ENCODE measurements around the gene TEKT4. TPM values are rescaled to one million over a fixed set of nuclear protein-coding genes. Genes with fewer than 3 reads are reported as not detected.

TEKT4 gene
- polyA plus RNA-seq, 1 donor (not counting 4 experiments of a cell fraction or from before 2014, with no cell fraction given), result not detected

DNA sequence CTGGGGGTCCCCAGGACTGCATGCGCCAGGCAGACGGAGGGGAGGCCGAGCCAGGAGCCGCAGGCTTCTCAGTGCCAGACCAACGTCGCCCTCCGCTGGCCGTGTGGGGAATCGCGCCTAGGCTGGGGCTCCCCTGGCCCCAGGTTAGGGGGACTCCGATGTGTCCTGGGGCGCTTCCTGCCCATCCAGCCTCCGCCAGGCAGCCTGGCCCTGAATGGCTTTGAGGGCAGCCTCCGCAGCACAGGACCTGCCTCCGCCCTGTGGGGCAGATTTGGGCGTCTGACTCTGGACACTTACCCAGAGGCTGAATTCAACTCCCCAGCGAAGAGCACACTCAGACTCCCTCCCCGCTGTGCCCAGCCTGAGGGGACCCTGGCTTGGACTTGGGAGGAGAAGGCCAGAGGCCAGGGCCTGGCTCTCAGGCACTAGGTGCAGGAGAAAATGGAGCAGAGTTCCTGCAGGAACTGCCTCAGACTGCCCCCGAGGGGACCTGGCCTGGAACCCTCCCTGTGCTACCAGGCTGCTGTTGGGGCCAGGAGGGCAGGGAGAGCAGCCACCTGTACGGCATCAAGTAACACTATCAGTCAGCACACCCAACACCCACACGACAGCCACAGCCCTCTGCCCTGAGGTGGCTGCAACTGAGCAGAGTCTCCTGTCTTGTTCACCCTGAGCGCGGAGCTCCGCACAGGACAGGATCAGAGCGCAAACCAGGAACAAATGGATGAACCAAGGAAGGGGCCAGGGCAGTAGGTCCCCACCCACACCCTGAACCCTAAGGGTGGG is 597 bp upstream of the TEKT4 start:
- Histone ChIP-seq H3K36me3 (ENCODE audit: control insufficient read depth in 2 of 2, extremely low read depth in 1 of 2, insufficient read depth in 2 of 2, low read length in 2 of 2) (no peaks in the 10 kb centered on the region), H3K9me1 (ENCODE audit: control insufficient read depth, extremely low read depth, insufficient read depth, low read length) (no peaks in the 10 kb centered on the region), H3K27ac (ENCODE audit: control insufficient read depth, insufficient read depth, low read length) (no peak overlapping the region), H2AFZ (ENCODE audit: control insufficient read depth, low read length) (no peak overlapping the region), H3K9me3 (ENCODE audit: control insufficient read depth, low read depth, low read length) (no peaks in the 10 kb centered on the region), H3K4me1 (ENCODE audit: control insufficient read depth, extremely low read depth, insufficient read depth, low read length) (no peaks in the 10 kb centered on the region), H3K79me2 (ENCODE audit: control insufficient read depth, insufficient read depth, low read length) (no peaks in the 10 kb centered on the region), H3K27me3 (ENCODE audit: control insufficient read depth, extremely low read depth, insufficient read depth, low read length) (peaks cover 10% of the 10 kb centered on the region), H3K4me3 (ENCODE audit: control insufficient read depth in 2 of 3, extremely low read depth in 1 of 3, insufficient read depth in 2 of 3, low read depth in 1 of 3, low read length in 3 of 3) (no peak overlapping the region), H3K9ac (ENCODE audit: control insufficient read depth, extremely low read depth, insufficient read depth, low read length) (no peak overlapping the region), H3K4me2 (ENCODE audit: control insufficient read depth, extremely low read depth, insufficient read depth, low read depth, low read length) (no peak overlapping the region), H4K20me1 (ENCODE audit: control insufficient read depth, extremely low read depth, insufficient read depth, low read length) (no peaks in the 10 kb centered on the region)
- DNase-seq (ENCODE audit: low read depth, low spot score) (no peak), FAIRE-seq (no peak)
- dilution Hi-C loops (cut with MboI; ENCODE audit: extremely low pct_ligation_motif_present, low sequenced_read_pairs), result no loop called here
- TF ChIP-seq, protein P1, sequence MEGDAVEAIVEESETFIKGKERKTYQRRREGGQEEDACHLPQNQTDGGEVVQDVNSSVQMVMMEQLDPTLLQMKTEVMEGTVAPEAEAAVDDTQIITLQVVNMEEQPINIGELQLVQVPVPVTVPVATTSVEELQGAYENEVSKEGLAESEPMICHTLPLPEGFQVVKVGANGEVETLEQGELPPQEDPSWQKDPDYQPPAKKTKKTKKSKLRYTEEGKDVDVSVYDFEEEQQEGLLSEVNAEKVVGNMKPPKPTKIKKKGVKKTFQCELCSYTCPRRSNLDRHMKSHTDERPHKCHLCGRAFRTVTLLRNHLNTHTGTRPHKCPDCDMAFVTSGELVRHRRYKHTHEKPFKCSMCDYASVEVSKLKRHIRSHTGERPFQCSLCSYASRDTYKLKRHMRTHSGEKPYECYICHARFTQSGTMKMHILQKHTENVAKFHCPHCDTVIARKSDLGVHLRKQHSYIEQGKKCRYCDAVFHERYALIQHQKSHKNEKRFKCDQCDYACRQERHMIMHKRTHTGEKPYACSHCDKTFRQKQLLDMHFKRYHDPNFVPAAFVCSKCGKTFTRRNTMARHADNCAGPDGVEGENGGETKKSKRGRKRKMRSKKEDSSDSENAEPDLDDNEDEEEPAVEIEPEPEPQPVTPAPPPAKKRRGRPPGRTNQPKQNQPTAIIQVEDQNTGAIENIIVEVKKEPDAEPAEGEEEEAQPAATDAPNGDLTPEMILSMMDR (optimal IDR thresholded peaks at IDR 0.05 in 1 of 3, IDR thresholded peaks at IDR 0.05 in 1 of 3, conservative IDR thresholded peaks at IDR 0.05 in 1 of 3; ENCODE audit: extremely low read depth in 1 of 3, insufficient read depth in 2 of 3, low read length in 3 of 3), result peak in 2 of 3 experiments; percentile 53 to 81
- no peak for TF ChIP-seq EZH2 (IDR thresholded peaks at IDR 0.05; ENCODE audit: low read length)

DNA sequence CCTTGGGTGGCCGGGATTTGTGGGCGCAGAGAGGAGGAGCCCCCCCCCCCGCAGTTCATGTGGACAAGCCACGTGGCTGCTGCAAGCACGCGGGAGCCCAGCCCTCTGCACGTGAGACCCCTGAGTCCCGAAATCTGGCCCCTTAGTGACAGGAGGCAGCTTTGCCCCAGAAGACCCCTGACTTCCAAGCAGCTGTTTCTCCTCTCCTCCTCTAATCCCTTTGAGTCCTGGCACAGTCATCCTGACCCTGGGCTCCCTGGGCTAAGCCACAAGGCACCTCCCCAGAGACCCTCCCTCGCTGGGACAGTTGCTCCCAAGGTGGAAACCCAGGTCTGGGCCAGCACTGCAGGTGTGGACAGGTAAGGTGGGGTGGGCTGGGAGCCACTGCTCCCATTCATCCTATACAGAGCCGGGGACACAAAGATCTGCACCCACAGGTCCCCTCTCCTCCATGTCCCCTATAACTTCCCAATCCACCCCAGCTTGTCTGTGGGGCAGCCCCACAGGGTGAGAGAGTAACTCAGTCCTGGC is 923 bp downstream of the TEKT4 start:
- TF ChIP-seq, protein P1 (optimal IDR thresholded peaks at IDR 0.05 in 1 of 3, IDR thresholded peaks at IDR 0.05 in 1 of 3, conservative IDR thresholded peaks at IDR 0.05 in 1 of 3; ENCODE audit: extremely low read depth in 1 of 3, insufficient read depth in 2 of 3, low read length in 3 of 3), result no peak
- no peak for TF ChIP-seq EZH2 (IDR thresholded peaks at IDR 0.05; ENCODE audit: low read length)
- dilution Hi-C loops (cut with MboI; ENCODE audit: extremely low pct_ligation_motif_present, low sequenced_read_pairs), result no loop called here
- no peak overlapping the region for H3K27ac ChIP-seq (ENCODE audit: control insufficient read depth, insufficient read depth, low read length)
- peaks cover 10% of the 10 kb centered on the region for H3K27me3 ChIP-seq (ENCODE audit: control insufficient read depth, extremely low read depth, insufficient read depth, low read length)
- no peak overlapping the region for H3K9ac ChIP-seq (ENCODE audit: control insufficient read depth, extremely low read depth, insufficient read depth, low read length)
- H3K36me3 ChIP-seq (ENCODE audit: control insufficient read depth in 2 of 2, extremely low read depth in 1 of 2, insufficient read depth in 2 of 2, low read length in 2 of 2), result no peaks in the 10 kb centered on the region
- H3K4me3 ChIP-seq (ENCODE audit: control insufficient read depth in 2 of 3, extremely low read depth in 1 of 3, insufficient read depth in 2 of 3, low read depth in 1 of 3, low read length in 3 of 3), result no peak overlapping the region
- H3K9me3 ChIP-seq (ENCODE audit: control insufficient read depth, low read depth, low read length), result no peaks in the 10 kb centered on the region
- no peak for DNase-seq (ENCODE audit: low read depth, low spot score)
- H3K4me1 ChIP-seq (ENCODE audit: control insufficient read depth, extremely low read depth, insufficient read depth, low read length), result no peaks in the 10 kb centered on the region
- no peaks in the 10 kb centered on the region for H3K79me2 ChIP-seq (ENCODE audit: control insufficient read depth, insufficient read depth, low read length)
- H2AFZ ChIP-seq (ENCODE audit: control insufficient read depth, low read length), result no peak overlapping the region
- H3K9me1 ChIP-seq (ENCODE audit: control insufficient read depth, extremely low read depth, insufficient read depth, low read length), result no peaks in the 10 kb centered on the region
- no peaks in the 10 kb centered on the region for H4K20me1 ChIP-seq (ENCODE audit: control insufficient read depth, extremely low read depth, insufficient read depth, low read length)
- H3K4me2 ChIP-seq (ENCODE audit: control insufficient read depth, extremely low read depth, insufficient read depth, low read depth, low read length), result no peak overlapping the region
- no peak for FAIRE-seq
